ENCODE measurements around the gene TMEM161B. TPM values are rescaled to one million over a fixed set of nuclear protein-coding genes. Genes with fewer than 3 reads are reported as not detected.
"Not testable (repeated sequence)": the region's sequence is repeated elsewhere in the genome, so short reads cannot be mapped to it uniquely, and the experiment has no call there.

The TMEM161B gene
- total RNA-seq, 2 donors from 2014 or later = 15.2 to 17.2 TPM

GRCh38 chr5:88251048-88251711 lies 17.5 kb downstream of the TMEM161B start:
- no peak for DNase-seq (ENCODE audit: low spot score)
- intact Hi-C loops (cut with DNase I) = no loop called here

GRCh38 chr5:88250010-88250409 lies 18.6 kb downstream of the TMEM161B start:
- DNase-seq (ENCODE audit: low spot score) = no peak
- intact Hi-C loops (cut with DNase I) = no loop called here

DNA sequence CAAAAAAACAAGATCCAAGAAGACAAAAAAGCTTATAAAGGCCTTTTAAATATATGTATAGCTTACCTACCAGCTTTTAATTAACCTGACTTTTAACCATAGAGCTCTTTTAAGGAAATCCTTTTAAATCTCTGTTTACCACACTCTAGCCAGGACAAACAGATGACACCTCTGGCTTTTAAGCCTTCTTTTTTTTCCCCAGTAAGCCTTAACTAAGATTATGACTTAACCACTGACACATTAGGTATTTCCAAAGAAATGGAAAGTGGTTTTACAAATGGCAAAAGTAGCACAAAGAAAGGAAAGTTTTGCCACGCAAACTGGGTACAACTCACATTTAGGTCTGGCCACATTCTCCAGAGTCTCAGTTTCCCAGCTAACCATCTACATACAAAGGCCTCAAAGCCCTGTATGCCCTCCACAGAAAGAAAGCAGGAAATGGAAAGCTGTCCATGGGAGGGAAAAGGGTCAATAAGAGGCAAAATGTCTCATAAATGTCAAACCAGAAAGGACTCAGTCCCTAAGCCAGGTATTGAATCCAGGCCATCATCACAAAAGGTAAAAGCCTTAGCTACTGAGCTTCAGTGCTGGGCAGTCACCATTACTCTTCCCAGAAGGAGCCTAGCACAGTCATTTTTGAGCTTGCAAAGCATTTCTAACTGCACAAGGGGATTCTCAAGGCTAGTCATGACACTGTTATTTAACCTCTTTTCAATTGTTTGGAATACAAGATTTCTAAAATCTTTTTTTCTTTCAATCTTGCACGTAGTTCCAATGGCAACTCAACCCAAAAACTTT lies 19.7 kb downstream of the TMEM161B start:
- DNase-seq (ENCODE audit: low spot score) = no peak
- intact Hi-C loops (cut with DNase I) = no loop called here

DNA sequence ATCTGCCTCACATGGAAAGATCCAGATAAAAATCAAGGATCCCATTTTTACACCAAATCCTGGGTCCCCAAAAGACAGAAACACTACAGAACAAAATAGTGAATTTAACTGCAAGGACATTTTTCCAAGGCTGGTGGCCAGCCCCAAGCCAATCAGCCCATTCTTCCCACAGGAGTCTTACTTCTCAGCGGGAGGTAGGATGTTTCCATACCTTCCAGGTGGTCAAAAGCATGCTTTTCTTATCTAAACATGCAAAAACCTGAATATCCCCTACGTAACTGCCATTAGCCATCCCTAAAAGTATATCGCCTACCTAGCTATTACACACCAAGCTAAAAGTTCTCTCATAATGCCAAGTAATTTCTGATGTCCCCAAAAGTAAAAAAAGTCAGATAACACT lies 20.6 kb downstream of the TMEM161B start:
- intact Hi-C loops (cut with DNase I) = no loop called here
- DNase-seq (ENCODE audit: low spot score) = no peak

DNA sequence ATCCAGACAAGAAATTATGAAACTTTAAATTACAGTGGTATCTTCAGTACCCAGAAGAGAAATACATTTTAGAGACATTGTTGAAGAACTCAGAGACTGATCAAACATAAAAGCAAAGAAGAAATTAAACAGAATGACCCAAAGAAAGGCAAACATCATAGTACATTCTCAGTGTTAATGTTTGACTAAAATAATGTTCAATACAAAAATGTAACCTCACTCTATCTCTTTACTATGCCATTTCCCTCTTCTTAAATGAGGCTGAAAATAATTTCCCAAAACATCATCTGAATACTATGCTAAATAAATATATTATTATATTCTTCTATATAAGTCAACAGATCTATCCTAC lies 22.8 kb downstream of the TMEM161B start:
- DNase-seq (ENCODE audit: low spot score) = no peak

GRCh38 chr5:88245241-88245892 lies 23.3 kb downstream of the TMEM161B start:
- DNase-seq (ENCODE audit: low spot score) = no peak
- intact Hi-C loops (cut with DNase I) = no loop called here

More for the DNA sequence above, 22.8 kb downstream of the TMEM161B start:
- intact Hi-C loops (cut with DNase I) = no loop called here

GRCh38 chr5:88244686-88245085 lies 24.0 kb downstream of the TMEM161B start:
- DNase-seq (ENCODE audit: low spot score) = no peak
- intact Hi-C loops (cut with DNase I) = no loop called here

DNA sequence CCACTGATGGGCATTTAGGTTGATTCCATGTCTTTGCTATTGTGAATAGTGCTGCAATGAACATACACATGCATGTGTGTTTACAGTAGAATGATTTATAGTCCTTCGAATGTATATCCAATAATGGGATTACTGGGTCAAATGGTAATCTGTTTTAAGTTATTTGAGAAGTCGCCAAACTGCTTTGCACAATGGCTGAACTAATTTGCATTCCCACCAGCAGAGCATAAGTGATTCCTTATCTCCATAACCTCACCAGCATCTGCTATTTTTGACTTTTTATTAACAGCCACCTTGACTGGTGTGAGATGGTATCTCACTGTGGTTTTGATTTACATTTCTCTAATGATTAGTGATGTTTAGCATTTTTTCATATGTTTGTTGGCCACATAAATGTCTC lies 25.2 kb downstream of the TMEM161B start:
- DNase-seq (ENCODE audit: low spot score); intact Hi-C loops (cut with DNase I): not testable (repeated sequence)

- intact Hi-C loops (cut with DNase I) = no loop called here
- no peak for DNase-seq (ENCODE audit: low spot score)
These were observed 29.9 kb downstream of the TMEM161B start for GRCh38 chr5:88238732-88239131.

DNA sequence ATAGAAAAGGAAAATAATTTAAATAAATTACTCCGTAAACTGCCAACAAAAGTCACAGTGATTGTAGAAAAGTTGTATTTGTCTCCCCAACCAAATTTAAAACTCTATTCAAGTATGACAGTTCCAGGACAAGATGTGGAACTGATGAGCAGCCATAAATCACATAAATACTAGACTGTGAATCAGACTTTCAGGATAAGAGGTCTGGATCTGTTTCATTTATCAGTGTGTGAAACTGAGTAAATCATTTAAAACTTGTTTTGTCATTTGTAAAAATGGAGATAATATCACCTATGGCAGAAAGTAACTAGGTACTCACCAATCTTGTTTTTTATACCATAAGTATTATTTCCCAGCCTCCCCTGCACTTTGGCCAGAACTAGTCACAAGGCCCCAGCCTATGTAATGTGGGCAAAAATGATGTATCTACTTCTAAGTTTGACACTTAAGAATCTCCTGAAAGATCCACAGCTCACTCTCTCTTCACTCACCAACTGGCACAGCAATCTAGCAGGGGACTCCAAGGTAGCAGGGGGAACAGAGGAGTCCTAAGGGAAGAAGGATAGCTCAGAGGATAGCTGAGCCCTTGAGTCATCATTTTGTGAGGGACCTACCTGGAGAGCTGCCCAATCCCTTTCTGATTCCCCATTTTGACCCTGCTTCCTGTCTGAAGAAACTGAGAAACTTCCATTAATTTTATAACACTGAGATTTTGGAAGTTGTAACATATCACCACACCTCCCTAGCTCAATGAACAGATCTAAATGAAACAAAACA lies 31.6 kb downstream of the TMEM161B start:
- DNase-seq (ENCODE audit: low spot score) = no peak
- intact Hi-C loops (cut with DNase I) = no loop called here

DNA sequence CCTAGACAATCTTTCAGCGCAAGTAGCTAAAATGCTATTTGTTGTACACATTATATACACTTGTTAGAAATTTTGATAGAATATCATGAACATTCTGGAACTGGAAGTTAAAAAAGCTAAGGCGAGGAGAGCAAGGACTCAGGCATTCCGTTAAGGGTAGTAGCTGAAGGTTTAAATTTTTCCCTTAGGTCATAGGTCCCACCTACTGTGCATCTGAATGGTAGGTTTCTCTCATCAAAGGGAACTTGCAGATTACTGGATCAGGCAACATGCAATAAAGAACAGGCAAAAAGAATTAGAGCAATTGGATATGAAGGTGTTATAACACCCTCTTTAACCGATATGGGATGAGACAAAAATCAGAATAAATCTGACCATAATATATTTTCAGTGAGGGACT lies 32.8 kb downstream of the TMEM161B start:
- DNase-seq (ENCODE audit: low spot score) = no peak
- intact Hi-C loops (cut with DNase I) = no loop called here

- intact Hi-C loops (cut with DNase I) = no loop called here
- no peak for DNase-seq (ENCODE audit: low spot score)
These were observed 33.3 kb downstream of the TMEM161B start for GRCh38 chr5:88235346-88235745.

DNA sequence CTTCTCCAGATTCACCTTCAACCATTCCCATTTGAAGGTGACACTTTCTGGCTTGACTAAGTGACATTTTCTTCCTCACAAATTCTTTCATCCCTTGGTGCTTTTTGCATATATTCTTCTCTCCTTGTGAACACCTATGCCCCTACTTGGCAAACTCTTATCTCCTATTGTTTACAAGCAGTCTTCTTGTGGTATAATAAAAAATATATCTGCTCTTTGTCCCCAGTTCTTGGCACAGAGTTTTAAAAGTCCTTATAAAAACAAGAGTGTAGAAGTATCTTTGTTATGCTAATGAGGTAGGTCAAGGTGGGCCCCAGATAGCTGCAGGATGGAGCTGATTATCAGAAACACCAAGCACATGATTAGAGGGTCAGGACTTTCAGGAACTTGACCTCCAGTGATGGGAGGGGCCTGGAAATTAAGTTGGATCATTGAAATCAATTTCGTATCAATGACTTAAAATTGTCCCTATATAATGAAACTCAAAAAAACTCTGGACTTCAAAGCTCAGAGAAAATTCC lies 38.0 kb downstream of the TMEM161B start:
- DNase-seq (ENCODE audit: low spot score) = no peak
- intact Hi-C loops (cut with DNase I) = no loop called here

- no peak for DNase-seq (ENCODE audit: low spot score)
- intact Hi-C loops (cut with DNase I) = no loop called here
These were observed 41.7 kb downstream of the TMEM161B start for GRCh38 chr5:88226881-88227450.

GRCh38 chr5:88214655-88215054 lies 54.0 kb downstream of the TMEM161B start:
- intact Hi-C loops (cut with DNase I) = no loop called here

GRCh38 chr5:88207575-88207974 lies 61.1 kb downstream of the TMEM161B start:
- intact Hi-C loops (cut with DNase I) = no loop called here
- no peak for DNase-seq (ENCODE audit: low spot score)

More at GRCh38 chr5:88214655-88215054, 54.0 kb downstream of the TMEM161B start:
- DNase-seq (ENCODE audit: low spot score) = no peak

DNA sequence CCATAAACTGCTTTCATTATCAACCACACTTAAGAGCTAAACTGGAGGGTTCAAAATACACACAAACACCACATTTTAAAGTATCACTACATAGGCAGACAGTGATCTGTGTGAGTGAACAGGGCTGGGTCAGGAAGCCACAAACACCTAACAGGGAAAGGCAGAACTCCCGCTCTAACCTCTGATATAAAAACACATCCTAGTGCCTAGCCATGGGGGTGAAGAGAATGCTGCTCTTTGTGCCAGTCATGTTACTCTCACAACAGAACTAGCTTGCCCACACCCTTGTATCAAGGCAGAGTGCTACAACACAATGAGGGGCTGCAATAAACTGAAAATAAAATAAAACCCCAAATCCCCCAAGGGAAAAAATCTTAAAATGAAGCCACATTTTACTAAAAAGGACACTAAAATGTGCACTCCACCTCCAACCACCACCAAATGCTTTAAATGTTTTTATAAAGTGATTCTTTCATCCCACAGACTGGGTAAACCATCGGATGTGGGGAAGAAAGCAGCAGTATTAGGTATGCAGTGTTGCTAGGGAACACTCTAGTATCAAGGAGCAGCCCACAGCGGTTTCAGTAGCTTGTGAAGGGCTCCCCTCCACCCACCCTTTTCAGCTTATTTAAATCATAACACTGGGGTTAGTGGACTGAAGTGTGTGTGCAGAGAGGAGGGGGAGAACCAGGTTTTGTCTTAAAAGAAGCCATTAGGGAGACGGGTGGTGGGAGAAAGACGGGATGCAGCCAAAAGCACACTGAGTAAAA lies 64.5 kb downstream of the TMEM161B start:
- DNase-seq (ENCODE audit: low spot score) = no peak
- intact Hi-C loops (cut with DNase I) = no loop called here

DNA sequence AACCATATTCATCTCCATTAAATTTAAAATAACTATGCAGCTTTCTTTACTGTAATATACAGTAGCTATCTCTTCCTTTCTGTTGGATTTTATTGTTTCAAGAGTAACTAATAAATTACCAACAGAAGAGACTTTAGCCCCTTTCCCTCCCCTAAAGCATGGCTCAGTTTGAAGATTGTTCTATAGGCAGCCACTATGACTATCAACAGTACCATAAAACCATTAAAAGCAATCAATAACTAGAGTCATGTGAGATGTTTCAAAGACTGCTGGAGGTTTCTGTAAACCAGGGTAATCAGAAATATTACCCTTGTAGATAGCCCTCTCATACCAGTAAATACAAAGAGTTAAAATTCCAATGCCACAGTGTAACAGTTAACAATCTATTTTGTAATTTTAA lies 73.0 kb downstream of the TMEM161B start:
- no peak for DNase-seq (ENCODE audit: low spot score)
- intact Hi-C loops (cut with DNase I) = no loop called here

Data from posterior vena cava (tissue), 2 donors.